Body of pancreas (tissue), 4 donors: ENCODE results near the gene LEMD3.

Experiments
- POLR2A ChIP-seq, 3 donors: fragments of 450-650 bp; IDR thresholded peaks; one replicate each; pipeline ENCODE4 v1.6.1; 2016; ENCODE audit warnings: antibody characterized with exemption in 3 of 3, mild to moderate bottlenecking in 2 of 3
- TF ChIP-seq, protein P1 (sequence below), 7 experiments: fragments of 450-650 bp in 4 of 7; fragments of 200-600 bp in 3 of 7; sonication (generic) in 3 of 7; IDR thresholded peaks; one replicate each; pipeline ENCODE4 v1.5.1; 2016 to 2019; ENCODE audit warnings: antibody characterized with exemption in 7 of 7

DNA sequence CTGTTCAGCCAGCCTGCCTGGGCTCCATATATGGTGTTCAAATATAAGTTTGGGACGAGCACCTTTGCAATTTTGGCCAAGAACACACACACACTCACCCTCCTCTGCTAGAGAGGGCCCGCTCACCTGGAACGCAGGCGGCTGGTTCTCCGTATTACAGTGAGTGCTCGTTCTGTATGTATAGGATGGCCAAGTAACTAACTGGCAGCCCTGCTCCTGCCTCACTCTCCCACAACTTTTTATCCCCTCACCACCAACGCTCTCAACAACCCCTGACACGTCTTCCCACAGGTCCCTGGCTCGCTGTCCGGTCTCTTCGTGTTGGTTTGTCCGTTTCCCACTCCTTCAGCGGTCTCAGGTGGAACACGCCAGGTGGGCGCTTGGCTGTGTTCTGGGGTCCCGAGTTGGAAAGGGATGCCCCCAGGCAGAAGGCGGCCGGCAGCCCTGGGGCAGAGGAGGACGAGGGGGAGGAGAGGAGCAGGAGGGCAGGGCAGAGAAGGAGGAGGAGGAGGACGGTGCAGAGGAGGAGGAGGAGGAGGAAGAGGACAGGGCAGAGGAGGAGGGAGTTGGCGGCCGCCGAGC, 108.7 kb downstream of the LEMD3 start:
- TF ChIP-seq, protein P1, sequence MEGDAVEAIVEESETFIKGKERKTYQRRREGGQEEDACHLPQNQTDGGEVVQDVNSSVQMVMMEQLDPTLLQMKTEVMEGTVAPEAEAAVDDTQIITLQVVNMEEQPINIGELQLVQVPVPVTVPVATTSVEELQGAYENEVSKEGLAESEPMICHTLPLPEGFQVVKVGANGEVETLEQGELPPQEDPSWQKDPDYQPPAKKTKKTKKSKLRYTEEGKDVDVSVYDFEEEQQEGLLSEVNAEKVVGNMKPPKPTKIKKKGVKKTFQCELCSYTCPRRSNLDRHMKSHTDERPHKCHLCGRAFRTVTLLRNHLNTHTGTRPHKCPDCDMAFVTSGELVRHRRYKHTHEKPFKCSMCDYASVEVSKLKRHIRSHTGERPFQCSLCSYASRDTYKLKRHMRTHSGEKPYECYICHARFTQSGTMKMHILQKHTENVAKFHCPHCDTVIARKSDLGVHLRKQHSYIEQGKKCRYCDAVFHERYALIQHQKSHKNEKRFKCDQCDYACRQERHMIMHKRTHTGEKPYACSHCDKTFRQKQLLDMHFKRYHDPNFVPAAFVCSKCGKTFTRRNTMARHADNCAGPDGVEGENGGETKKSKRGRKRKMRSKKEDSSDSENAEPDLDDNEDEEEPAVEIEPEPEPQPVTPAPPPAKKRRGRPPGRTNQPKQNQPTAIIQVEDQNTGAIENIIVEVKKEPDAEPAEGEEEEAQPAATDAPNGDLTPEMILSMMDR (IDR thresholded peaks at IDR 0.05), result no peak
- TF ChIP-seq POLR2A (IDR thresholded peaks at IDR 0.05), result no peak
